ENCODE results near the gene TRAPPC3. TPM values are rescaled to one million over a fixed set of nuclear protein-coding genes. Genes with fewer than 3 reads are reported as not detected.

Gene TRAPPC3
- total RNA-seq, 1 donor, result 111 TPM

DNA sequence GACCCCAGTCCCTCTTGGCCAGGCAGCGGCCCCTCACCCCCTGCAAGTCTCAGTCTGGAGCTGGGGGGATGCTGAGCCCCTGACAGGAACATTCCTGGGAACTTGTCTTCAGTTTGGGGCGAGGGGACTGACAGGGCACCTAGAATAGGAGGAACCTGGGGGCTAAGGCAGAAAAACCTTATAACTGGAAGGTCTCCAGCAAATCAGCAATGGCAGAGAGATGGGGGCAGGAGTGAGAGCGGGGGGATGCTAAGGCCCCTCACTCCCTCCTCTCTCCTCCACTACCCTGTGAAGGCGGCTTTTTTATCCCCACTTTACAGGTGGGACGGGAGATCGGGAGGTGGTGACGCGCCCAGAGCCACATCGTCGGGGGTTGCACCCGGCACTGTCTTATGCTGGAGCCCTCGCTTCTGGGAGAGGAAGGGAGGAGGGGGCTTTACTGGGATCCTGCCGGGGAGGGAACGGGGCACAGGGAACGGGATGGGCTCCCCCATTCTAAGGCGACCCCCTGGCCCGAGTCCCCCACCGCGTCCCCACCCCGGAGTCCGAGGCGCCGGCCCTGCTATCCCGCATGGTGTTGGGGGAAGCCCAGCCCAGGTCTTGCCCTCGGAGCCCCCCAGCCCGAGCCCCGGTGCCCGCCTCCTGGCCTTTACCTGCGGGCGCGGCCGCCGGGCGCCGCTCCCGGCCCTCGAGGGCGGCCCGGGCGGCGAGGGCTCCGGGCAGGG lies 24.7 kb downstream of the TRAPPC3 start:
- Histone ChIP-seq H2AFZ (ENCODE audit: low read length) (no peak overlapping the region), H3K36me3 (ENCODE audit: insufficient read depth, low read length) (no peaks in the 10 kb centered on the region), H3K79me2 (ENCODE audit: insufficient read depth, low read length) (no peaks in the 10 kb centered on the region), H3K9me3 (ENCODE audit: low read depth, low read length) (no peaks in the 10 kb centered on the region), H4K20me1 (ENCODE audit: insufficient read depth, low read length) (no peaks in the 10 kb centered on the region), H3K27me3 (ENCODE audit: insufficient read depth, low read length) (peaks cover 12% of the 10 kb centered on the region), H3K4me2 (ENCODE audit: insufficient read depth, low read length) (no peak overlapping the region), H3K4me1 (ENCODE audit: insufficient read depth, low read length) (peaks cover 25% of the 10 kb centered on the region), H3K4me3 (ENCODE audit: insufficient read depth, low read length) (no peak overlapping the region), H3K27ac (ENCODE audit: low read depth, low read length) (no peak overlapping the region)
- DNase-seq (ENCODE audit: insufficient read length, low spot score, missing footprints), result peak; percentile 85
- TF ChIP-seq, protein P1, sequence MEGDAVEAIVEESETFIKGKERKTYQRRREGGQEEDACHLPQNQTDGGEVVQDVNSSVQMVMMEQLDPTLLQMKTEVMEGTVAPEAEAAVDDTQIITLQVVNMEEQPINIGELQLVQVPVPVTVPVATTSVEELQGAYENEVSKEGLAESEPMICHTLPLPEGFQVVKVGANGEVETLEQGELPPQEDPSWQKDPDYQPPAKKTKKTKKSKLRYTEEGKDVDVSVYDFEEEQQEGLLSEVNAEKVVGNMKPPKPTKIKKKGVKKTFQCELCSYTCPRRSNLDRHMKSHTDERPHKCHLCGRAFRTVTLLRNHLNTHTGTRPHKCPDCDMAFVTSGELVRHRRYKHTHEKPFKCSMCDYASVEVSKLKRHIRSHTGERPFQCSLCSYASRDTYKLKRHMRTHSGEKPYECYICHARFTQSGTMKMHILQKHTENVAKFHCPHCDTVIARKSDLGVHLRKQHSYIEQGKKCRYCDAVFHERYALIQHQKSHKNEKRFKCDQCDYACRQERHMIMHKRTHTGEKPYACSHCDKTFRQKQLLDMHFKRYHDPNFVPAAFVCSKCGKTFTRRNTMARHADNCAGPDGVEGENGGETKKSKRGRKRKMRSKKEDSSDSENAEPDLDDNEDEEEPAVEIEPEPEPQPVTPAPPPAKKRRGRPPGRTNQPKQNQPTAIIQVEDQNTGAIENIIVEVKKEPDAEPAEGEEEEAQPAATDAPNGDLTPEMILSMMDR (IDR thresholded peaks at IDR 0.05; ENCODE audit: extremely low read depth, low read depth, low read length), result no peak

DNA sequence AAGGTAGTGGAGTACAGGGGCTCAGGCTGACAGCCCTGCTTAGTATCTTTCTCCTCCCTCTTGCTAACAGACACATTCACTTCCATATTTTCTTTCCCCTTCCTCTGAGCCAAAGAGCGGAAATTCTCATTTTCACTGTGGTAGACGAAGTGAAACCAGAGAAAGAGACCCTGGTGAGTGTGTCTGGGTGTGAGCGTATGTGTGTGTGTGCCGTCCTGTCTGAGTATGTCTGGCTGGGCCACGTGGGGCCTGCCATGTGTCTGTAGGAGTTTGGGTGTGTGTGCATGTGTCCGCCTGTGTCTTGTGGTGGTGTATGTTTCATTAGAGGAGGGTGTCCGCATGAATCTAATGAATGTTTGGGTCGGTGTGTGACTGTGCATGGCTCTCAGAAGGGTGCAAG lies 25.9 kb downstream of the TRAPPC3 start:
- Histone ChIP-seq H3K27me3 (ENCODE audit: insufficient read depth, low read length) (peaks cover 12% of the 10 kb centered on the region), H2AFZ (ENCODE audit: low read length) (peak overlapping the region; percentile 35), H3K27ac (ENCODE audit: low read depth, low read length) (no peak overlapping the region), H3K79me2 (ENCODE audit: insufficient read depth, low read length) (no peaks in the 10 kb centered on the region), H4K20me1 (ENCODE audit: insufficient read depth, low read length) (no peaks in the 10 kb centered on the region), H3K4me2 (ENCODE audit: insufficient read depth, low read length) (peak overlapping the region; percentile 33), H3K4me1 (ENCODE audit: insufficient read depth, low read length) (peaks cover 26% of the 10 kb centered on the region), H3K36me3 (ENCODE audit: insufficient read depth, low read length) (no peaks in the 10 kb centered on the region), H3K9me3 (ENCODE audit: low read depth, low read length) (no peaks in the 10 kb centered on the region), H3K4me3 (ENCODE audit: insufficient read depth, low read length) (no peak overlapping the region)
- DNase-seq (ENCODE audit: insufficient read length, low spot score, missing footprints), result peak; percentile 85
- TF ChIP-seq, protein P1 (IDR thresholded peaks at IDR 0.05; ENCODE audit: extremely low read depth, low read depth, low read length), result no peak

DNA sequence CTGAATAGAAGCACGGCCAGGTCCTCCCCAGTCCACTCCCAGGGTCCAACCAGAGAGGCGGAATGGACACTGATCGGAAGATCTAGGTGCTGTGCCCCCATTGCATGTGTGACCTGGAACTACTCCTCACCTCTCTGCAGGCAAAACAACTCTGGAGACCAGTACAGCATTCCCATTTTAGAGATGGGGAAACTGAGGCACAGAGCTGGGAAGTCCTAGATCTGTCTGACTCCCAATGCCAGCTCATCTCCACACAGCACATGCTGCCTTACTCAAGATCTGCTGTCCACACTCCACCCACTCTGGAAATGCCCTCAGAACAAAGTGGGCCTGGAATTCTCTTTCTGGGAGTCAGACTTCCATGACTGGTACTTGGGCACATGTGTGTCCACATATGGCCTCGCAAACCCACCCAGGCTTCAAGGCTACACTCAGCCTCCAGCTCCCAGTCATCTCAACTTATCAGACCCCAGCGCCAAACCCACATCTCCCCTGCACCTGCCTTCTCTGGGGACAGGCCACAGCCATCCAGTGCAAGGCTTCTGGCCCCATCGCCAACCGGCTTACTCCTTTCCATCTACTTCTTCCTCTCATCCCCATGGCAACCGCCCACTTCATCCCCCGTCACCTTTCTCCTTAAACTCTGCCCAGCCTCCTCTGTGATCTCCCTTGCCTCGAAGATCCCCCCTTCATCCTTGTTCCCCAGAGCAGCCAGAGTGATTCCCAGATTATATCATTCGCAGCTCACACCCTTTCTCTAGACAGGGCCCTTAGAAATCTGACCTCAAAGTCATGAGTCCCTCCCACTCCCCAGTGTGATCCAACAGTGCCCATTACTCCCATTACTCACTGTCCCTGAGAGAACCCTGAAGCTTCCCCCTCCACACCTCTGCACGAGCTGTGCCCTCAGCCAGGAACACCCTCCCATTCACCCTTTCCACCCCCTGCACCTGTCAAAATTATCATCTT lies 26.9 kb downstream of the TRAPPC3 start:
- no peak overlapping the region for H3K4me2 ChIP-seq (ENCODE audit: insufficient read depth, low read length)
- TF ChIP-seq, protein P1 (IDR thresholded peaks at IDR 0.05; ENCODE audit: extremely low read depth, low read depth, low read length), result no peak
- no peak overlapping the region for H3K27ac ChIP-seq (ENCODE audit: low read depth, low read length)
- peaks cover 12% of the 10 kb centered on the region for H3K27me3 ChIP-seq (ENCODE audit: insufficient read depth, low read length)
- no peaks in the 10 kb centered on the region for H3K9me3 ChIP-seq (ENCODE audit: low read depth, low read length)
- H3K79me2 ChIP-seq (ENCODE audit: insufficient read depth, low read length), result no peaks in the 10 kb centered on the region
- H2AFZ ChIP-seq (ENCODE audit: low read length), result no peak overlapping the region
- peak; percentile 82 for DNase-seq (ENCODE audit: insufficient read length, low spot score, missing footprints)
- H4K20me1 ChIP-seq (ENCODE audit: insufficient read depth, low read length), result no peaks in the 10 kb centered on the region
- H3K4me3 ChIP-seq (ENCODE audit: insufficient read depth, low read length), result no peak overlapping the region
- H3K4me1 ChIP-seq (ENCODE audit: insufficient read depth, low read length), result peaks cover 19% of the 10 kb centered on the region
- H3K36me3 ChIP-seq (ENCODE audit: insufficient read depth, low read length), result no peaks in the 10 kb centered on the region

DNA sequence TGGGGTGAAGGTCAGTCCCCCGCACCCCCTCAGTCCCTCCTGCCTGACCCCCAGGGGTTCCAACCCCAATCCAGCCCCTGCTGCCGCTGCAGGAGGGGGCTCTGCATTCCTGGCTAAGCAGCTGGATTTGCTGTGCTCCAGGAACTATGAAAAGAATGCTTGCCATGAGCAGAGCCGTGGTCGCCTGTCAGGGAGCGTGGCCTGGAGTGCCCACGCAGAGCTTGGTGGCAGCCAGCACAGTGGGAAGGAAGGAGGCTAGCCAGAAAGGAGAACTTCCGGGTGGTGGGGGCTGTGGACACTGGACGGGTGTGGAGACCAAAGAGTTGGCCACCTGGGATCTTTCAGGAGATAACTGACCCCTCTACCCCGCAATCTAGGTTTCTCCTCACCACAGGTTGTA lies 29.8 kb downstream of the TRAPPC3 start:
- Histone ChIP-seq H2AFZ (ENCODE audit: low read length) (peak overlapping the region; percentile 63), H3K4me1 (ENCODE audit: insufficient read depth, low read length) (peaks cover 35% of the 10 kb centered on the region)
- no peak for DNase-seq (ENCODE audit: insufficient read length, low spot score, missing footprints)

More for the DNA sequence above, 29.8 kb downstream of the TRAPPC3 start:
- Histone ChIP-seq H3K36me3 (ENCODE audit: insufficient read depth, low read length) (no peaks in the 10 kb centered on the region), H3K79me2 (ENCODE audit: insufficient read depth, low read length) (no peaks in the 10 kb centered on the region), H3K4me2 (ENCODE audit: insufficient read depth, low read length) (no peak overlapping the region), H4K20me1 (ENCODE audit: insufficient read depth, low read length) (no peaks in the 10 kb centered on the region), H3K4me3 (ENCODE audit: insufficient read depth, low read length) (no peak overlapping the region), H3K27ac (ENCODE audit: low read depth, low read length) (no peak overlapping the region), H3K9me3 (ENCODE audit: low read depth, low read length) (no peaks in the 10 kb centered on the region), H3K27me3 (ENCODE audit: insufficient read depth, low read length) (peaks cover 5% of the 10 kb centered on the region)
- TF ChIP-seq, protein P1 (IDR thresholded peaks at IDR 0.05; ENCODE audit: extremely low read depth, low read depth, low read length), result no peak
